HG03469 (cell line): Measurements from ENCODE around the gene GTF2F2.
"Not testable (repeated sequence)": the region's sequence is repeated elsewhere in the genome, so short reads cannot be mapped to it uniquely, and the experiment has no call there.

Experiments
- ATAC-seq: cut with Tn5 transposase; IDR thresholded peaks from one replicate; pipeline ENCODE4 v1.9.1; 2021; ENCODE audit warnings: mild to moderate bottlenecking, moderate library complexity, moderate number of reproducible peaks; ENCODE audit not compliant: unreplicated experiment

GTF2F2 gene

DNA sequence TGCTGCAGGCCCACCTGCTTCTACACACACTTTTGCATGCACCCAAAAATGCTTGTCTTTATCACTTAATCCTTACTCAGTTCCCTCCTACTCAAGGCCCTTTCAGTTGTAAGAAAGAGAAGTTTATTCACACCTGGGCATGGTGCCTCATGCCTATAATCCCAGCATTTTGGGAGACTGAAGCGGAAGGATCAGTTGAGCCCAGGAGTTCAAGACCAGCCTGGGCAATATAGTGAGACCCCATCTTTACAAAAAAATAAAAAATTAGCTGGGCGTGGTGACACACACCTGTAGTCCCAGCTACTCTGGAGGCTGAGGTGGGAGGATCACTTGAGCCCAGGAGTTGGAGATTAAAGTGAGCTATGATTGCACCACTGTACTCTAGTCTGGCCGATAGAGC lies 178.2 kb downstream of the GTF2F2 start:
- ATAC-seq, result not testable (repeated sequence)

DNA sequence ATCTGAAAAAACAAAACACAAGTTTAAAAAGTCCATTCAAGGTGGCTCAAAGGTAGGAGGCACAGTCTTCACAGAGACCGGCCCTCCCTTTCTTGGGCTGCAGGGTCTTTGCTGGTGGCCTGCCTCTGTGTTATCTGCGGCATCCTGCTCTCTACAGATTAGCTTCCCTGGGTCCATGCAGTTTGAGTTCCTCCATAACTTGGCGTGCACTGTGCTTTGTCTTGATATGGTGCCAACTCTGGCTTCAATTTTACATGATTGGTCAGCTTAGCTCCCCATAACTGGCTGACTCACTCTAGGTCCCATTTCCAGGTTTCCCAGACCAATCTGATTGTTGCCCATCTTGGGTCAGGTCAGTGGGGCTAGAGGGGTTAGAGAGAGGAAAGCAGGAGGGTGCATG lies 178.9 kb downstream of the GTF2F2 start:
- ATAC-seq, result no peak

- no peak for ATAC-seq
Measured at GRCh38 chr13:45300190-45300985, 180.1 kb downstream of the GTF2F2 start.

GRCh38 chr13:45301263-45301662 lies 181.0 kb downstream of the GTF2F2 start:
- ATAC-seq, result no peak

DNA sequence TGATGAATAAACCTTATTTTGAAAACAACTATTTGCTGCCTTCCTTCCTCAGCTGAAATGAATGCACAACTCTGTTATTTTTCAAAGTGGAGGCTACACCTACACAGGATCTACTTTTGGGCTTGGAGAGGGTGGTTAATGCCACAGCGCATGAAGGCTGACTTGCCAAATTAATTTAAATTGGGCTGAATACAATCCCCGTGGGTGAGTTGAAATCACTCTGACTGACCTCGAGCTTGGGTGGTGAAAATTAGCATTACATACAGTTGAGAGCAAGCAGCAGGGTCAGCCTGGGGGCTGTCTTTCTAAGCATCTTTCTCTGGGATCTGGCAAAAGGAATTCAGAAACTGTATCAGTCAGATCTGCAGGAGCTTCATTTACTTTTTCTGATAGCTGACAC lies 182.2 kb downstream of the GTF2F2 start:
- no peak for ATAC-seq

GRCh38 chr13:45303026-45303425 lies 182.7 kb downstream of the GTF2F2 start:
- no peak for ATAC-seq

DNA sequence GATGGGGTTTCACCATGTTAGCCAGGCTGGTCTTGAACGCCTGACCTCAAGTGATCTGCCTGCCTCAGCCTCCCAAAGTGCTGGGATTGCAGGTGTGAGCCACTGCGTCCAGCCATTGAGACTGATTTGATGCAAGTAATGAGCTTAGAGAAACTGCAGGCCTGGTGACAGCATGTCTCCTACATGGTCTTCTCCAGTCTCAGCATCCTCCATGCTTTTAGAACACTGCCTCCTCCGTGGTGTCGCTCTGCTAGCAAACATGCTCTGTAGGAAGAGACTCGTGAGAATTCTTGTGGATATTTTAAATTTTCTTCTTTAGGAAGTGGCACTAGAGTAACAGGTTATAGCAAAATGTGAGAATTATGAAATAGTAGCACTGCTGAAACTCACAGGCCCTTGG lies 183.6 kb downstream of the GTF2F2 start:
- ATAC-seq, result no peak

- no peak for ATAC-seq
Measured at GRCh38 chr13:45305079-45305478, 184.8 kb downstream of the GTF2F2 start.

DNA sequence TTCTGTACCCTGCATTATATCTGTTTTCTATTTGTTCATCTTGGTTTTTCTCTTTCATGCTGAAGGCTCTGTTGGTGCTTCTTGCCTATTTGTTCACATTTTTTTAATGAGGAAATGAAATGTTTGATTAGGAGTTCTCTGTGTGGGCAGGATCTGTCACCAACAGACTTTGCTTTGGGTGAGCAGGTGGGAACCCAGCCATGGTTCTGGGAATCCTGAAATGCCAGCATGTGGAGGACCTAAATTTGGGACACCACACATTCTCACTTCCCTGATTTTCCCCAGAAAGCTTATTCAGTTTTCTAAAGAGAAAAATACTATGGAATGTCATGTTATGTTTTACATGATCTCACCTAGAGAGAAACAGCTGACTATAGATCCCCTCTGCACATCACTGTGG lies 186.7 kb downstream of the GTF2F2 start:
- no peak for ATAC-seq

- ATAC-seq, result no peak
Measured at GRCh38 chr13:45310341-45311131, 190.2 kb downstream of the GTF2F2 start.

DNA sequence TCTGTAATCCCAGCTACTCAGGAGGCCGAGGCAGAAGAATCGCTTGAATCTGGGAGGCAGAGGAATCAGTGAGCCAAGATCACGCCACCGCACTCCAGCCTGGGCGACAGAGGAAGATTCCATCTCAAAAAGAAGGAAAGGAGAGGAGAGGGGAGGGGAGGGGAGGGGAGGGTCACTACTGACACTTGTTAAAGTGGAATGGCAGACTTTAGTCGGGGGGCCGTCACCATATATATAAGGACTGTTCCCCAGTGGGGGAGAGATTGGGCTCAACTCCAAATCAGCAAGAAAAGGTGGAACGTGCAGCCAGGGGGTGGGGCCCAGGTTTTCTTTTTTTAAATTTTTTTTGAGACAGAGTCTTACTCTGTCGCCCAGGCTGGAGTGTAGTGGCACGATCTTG lies 194.5 kb downstream of the GTF2F2 start:
- no peak for ATAC-seq

DNA sequence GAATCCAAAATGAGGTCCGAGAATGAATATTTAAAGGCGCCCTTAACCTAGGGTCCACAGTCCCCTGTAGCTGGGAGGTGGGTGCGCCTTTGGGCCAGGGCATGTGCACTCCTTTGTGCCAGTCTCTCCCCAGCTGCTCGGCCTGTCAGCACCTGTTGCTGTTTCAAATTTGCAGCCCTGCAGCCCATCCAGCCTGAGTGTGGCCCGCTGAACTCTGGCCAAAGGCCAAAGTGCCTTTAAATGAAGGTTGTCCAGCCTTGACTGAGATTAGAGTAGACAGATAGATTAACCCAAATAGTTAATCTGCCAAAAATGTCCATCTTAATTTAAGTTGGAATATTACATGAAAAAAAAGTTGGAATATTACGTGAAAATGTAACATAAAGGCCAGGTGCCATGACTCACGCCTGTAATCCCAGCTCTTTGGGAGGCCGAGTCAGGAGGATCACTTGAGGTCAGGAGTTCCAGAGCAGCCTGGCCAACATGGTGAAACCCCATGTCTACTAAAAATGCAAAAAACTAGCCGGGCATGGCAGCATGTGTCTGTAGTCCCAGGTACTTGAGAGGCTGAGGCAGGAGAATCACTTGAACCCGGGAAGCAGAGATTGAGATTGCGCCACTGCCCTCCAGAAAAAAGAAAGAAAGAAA lies 195.3 kb downstream of the GTF2F2 start:
- ATAC-seq, result no peak

DNA sequence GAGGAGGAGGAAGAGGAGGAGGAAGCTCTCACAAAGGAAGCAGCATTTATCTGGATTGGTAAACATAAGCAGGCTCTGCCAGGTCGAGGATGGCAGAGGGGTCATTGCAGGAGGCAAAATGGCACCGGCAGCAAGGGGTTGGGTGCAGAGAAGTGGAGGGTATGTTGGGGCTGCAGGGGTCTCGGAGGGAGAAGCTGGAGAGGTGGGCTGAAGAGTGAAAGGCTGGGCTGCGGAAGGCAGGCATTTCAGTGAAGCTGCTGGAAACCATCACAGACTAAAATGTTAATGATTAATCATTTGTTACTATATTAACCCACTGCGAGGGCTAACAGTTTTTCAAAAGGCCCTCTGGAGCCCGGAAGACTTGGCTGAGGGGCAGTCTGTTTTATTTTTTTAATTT lies 196.0 kb downstream of the GTF2F2 start:
- ATAC-seq, result no peak

DNA sequence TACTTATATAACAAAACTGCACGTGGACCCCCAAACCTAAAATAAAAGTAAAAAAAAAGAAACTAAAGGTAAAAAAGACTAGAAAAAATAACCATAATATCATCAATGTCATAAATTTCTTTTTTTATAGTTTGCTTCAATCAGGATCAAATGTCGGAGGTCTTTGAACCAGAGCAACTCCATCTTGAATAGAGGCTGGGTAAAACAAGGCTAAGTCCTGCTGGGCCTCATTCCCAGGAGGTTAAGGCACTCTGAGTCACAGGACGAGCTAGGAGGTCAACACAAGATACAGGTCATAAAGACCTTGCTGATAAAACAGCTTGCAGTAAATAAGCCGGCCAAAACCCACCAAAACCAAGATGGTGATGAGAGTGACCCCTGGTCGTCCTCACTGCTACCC lies 196.7 kb downstream of the GTF2F2 start:
- no peak for ATAC-seq

GRCh38 chr13:45320876-45321629 lies 200.7 kb downstream of the GTF2F2 start:
- ATAC-seq, result no peak

- no peak for ATAC-seq
Measured at GRCh38 chr13:45325806-45326205, 205.5 kb downstream of the GTF2F2 start.

GRCh38 chr13:45327253-45327955 lies 207.1 kb downstream of the GTF2F2 start:
- no peak for ATAC-seq

DNA sequence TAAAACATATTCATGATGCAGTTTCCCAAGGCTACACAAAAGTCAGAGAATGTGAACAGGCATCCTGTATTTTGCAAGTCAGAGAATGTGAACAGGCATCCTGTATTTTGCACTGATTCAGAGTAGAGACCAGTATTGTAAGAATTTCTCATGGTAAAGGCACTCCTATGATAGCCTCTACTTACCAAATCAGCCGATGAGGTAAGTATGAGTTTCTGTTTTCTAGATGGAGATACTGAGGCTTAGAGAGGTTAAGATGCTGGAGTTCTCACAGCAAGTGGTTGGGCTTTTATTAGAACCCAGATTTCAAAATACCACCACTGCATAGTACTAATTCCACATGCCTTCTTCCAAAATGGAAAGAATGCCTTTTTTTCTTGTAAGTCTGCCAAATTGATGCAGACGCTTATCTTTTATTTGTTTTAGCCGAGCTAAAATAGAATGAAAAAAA lies 208.4 kb downstream of the GTF2F2 start:
- ATAC-seq, result no peak

- no peak for ATAC-seq
Measured at GRCh38 chr13:45331123-45331619, 210.9 kb downstream of the GTF2F2 start.

GRCh38 chr13:45331692-45332035 lies 211.4 kb downstream of the GTF2F2 start:
- ATAC-seq, result no peak
